HepG2 (cell line): ENCODE results near the gene USP2. TPM values are rescaled to one million over a fixed set of nuclear protein-coding genes. Genes with fewer than 3 reads are reported as not detected.

Source experiments
- ATAC-seq: fragments of 200-7000 bp; cut with Tn5 transposase; 3 replicates; pipeline ENCODE4 v1.9.1; 2020; ENCODE audit warnings: mild to moderate bottlenecking, moderate library complexity
- BruUV-seq: library from RNA; stranded (reverse); fragments of 400-500 nt; replicated peaks from 2 replicates; lab custom pipeline; 2021; lab: Mats Ljungman, UMichigan
- CTCF ChIA-PET: fragments of 300-600 bp; formaldehyde crosslinking; extraction: SDS; loops from one replicate; lab custom pipeline; 2021; ENCODE audit warnings: low total read pairs, inconsistent platforms, low intra/inter-chr PET ratio; lab: Yijun Ruan, JAX
- POLR2A ChIA-PET: fragments of 350-600 bp; sonication (Branson Sonifier 250); formaldehyde crosslinking; loops from one replicate; lab custom pipeline; 2020; ENCODE audit warnings: antibody characterized with exemption, inconsistent platforms; lab: Yijun Ruan, JAX
- DNase-seq: peaks from one replicate; pipeline ENCODE4 v3.0.0-alpha.2; 2015; ENCODE audit warnings: low spot score
- FAIRE-seq: peaks from 3 replicates; lab custom pipeline; 2011; peaks lifted over from hg19 to GRCh38; lab: Jason Lieb, UNC
- H2AFZ ChIP-seq: one replicate; pipeline ENCODE4 v1.6.1; 2011; ENCODE audit warnings: low read length, inconsistent platforms
- H3K27ac ChIP-seq: fragments of 300-600 bp; 3 replicates; pipeline ENCODE4 v1.8.0; 2011; ENCODE audit warnings: mixed run types, mild to moderate bottlenecking, mixed read lengths, low read length, inconsistent platforms; ENCODE audit not compliant: insufficient read depth; ENCODE audit errors: extremely low read length
- H3K27me3 ChIP-seq, 2 experiments: fragments of 200-600 bp in 1 of 2; 2 replicates in 1 of 2; 3 replicates in 1 of 2; pipeline versions ENCODE4 v1.6.0 to v1.8.0; 2011; ENCODE audit warnings: low read length in 2 of 2, mild to moderate bottlenecking in 2 of 2, moderate library complexity in 2 of 2, inconsistent platforms in 1 of 2; ENCODE audit not compliant: insufficient read depth in 2 of 2, control insufficient read depth in 1 of 2
- H3K36me3 ChIP-seq, 2 experiments: fragments of 200-600 bp in 1 of 2; replicated peaks in 1 of 2; 2 replicates in 1 of 2; 3 replicates in 1 of 2; pipeline versions ENCODE4 v1.5.1 to v1.8.0; 2011; ENCODE audit warnings: low read length in 2 of 2, inconsistent platforms in 1 of 2; ENCODE audit not compliant: insufficient read depth in 2 of 2, control insufficient read depth in 1 of 2
- H3K4me1 ChIP-seq: 2 replicates; pipeline ENCODE4 v1.5.1; 2012; ENCODE audit warnings: low read length, inconsistent platforms; ENCODE audit not compliant: insufficient read depth
- H3K4me2 ChIP-seq: 2 replicates; pipeline ENCODE4 v1.6.0; 2011; ENCODE audit warnings: low read depth, low read length, inconsistent platforms
- H3K4me3 ChIP-seq, 3 experiments: fragments of 200-600 bp in 1 of 3; sonication (generic), shearing (Covaris generic) in 1 of 3; replicated peaks in 1 of 3; 2 replicates each; pipeline ENCODE4 v1.5.1; 2011 to 2016; ENCODE audit warnings: low read length in 3 of 3, inconsistent platforms in 2 of 3, low read depth in 2 of 3, mild to moderate bottlenecking in 2 of 3, control low read depth in 1 of 3, mixed read lengths in 1 of 3; ENCODE audit not compliant: insufficient read depth in 1 of 3
- H3K79me2 ChIP-seq: one replicate; pipeline ENCODE4 v1.6.1; 2011; ENCODE audit warnings: low read length, inconsistent platforms; ENCODE audit not compliant: insufficient read depth
- H3K9ac ChIP-seq: 2 replicates; pipeline ENCODE4 v1.6.0; 2011; ENCODE audit warnings: mild to moderate bottlenecking, low read depth, low read length, inconsistent platforms; ENCODE audit not compliant: insufficient read depth
- H3K9me3 ChIP-seq: 2 replicates; pipeline ENCODE4 v1.5.1; 2012; ENCODE audit warnings: mild to moderate bottlenecking, low read length
- H4K20me1 ChIP-seq: 2 replicates; pipeline ENCODE4 v1.6.0; 2011; ENCODE audit warnings: inconsistent platforms, mild to moderate bottlenecking, low read length, moderate library complexity; ENCODE audit not compliant: insufficient read depth
- AGO2 ChIP-seq: fragments of 200-400 bp; formaldehyde crosslinking; optimal IDR thresholded peaks from 2 replicates; pipeline ENCODE3; 2017; ENCODE audit warnings: mild to moderate bottlenecking, low read depth, low read length, moderate library complexity
- DR1 ChIP-seq: sonication (generic); formaldehyde crosslinking; IDR thresholded peaks from 2 replicates; pipeline ENCODE4 v1.8.0; 2021; ENCODE audit warnings: mild to moderate bottlenecking, missing genetic modification reagents, inconsistent platforms
- ESRRA ChIP-seq: sonication (generic); formaldehyde crosslinking; IDR thresholded peaks from 2 replicates; pipeline ENCODE4 v1.5.1; 2020; ENCODE audit warnings: mild to moderate bottlenecking, low read depth, missing genetic modification reagents
- GLI4 ChIP-seq: sonication (generic); formaldehyde crosslinking; IDR thresholded peaks from 2 replicates; pipeline ENCODE4 v1.5.1; 2020; ENCODE audit warnings: missing genetic modification reagents, mild to moderate bottlenecking, moderate library complexity, borderline replicate concordance
- GTF2F1 ChIP-seq: fragments of 150-350 bp; IDR thresholded peaks from 2 replicates; pipeline ENCODE4 v1.6.1; 2014; ENCODE audit warnings: low read length
- HOXA5 ChIP-seq: sonication (generic); formaldehyde crosslinking; IDR thresholded peaks from 2 replicates; pipeline ENCODE4 v1.4.0; 2020; ENCODE audit warnings: missing genetic modification reagents
- JUN ChIP-seq: sonication (generic); formaldehyde crosslinking; IDR thresholded peaks from 2 replicates; pipeline ENCODE4 v1.4.0; 2020; ENCODE audit warnings: mild to moderate bottlenecking, missing genetic modification reagents
- MED13 ChIP-seq: sonication (generic); formaldehyde crosslinking; IDR thresholded peaks from 2 replicates; pipeline ENCODE4 v1.5.0; 2020; ENCODE audit warnings: missing genetic modification reagents
- MIER2 ChIP-seq: IDR thresholded peaks from 2 replicates; pipeline ENCODE4 v1.6.1; 2016; ENCODE audit warnings: missing biosample characterization, missing genetic modification reagents
- RBM39 ChIP-seq: fragments of 200-400 bp; formaldehyde crosslinking; IDR thresholded peaks from one replicate; pipeline ENCODE4 v1.6.1; 2018; ENCODE audit warnings: antibody characterized with exemption, mild to moderate bottlenecking, low read depth, low read length; ENCODE audit not compliant: poor library complexity, severe bottlenecking
- ZNF232 ChIP-seq: sonication (generic); formaldehyde crosslinking; IDR thresholded peaks from 2 replicates; pipeline ENCODE4 v1.4.0; 2020; ENCODE audit warnings: missing genetic modification reagents, borderline replicate concordance
- ZNF33B ChIP-seq: sonication (generic); formaldehyde crosslinking; IDR thresholded peaks from 2 replicates; pipeline ENCODE4 v1.5.1; 2020; ENCODE audit warnings: mild to moderate bottlenecking, missing genetic modification reagents
- ZNF383 ChIP-seq: sonication (generic); formaldehyde crosslinking; IDR thresholded peaks from 2 replicates; pipeline ENCODE4 v1.4.0; 2020; ENCODE audit warnings: missing genetic modification reagents, mild to moderate bottlenecking, borderline replicate concordance
- ZNF460 ChIP-seq: sonication (generic); formaldehyde crosslinking; IDR thresholded peaks from 2 replicates; pipeline ENCODE4 v1.5.1; 2020; ENCODE audit warnings: missing genetic modification reagents, mild to moderate bottlenecking, borderline replicate concordance
- WGBS: methylation state at CpG from one replicate; pipeline ENCODE4 v1.1.6; 2017; ENCODE audit warnings: low lambda C conversion rate; 5-methylcytosine and 5-hydroxymethylcytosine counted together
- in situ Hi-C: cut with HindIII; loops from 2 replicates; pipeline ENCODE4 v1.10.0; 2017; ENCODE audit warnings: low pct_unique_long_range_greater_than_20kb; ENCODE audit not compliant: extremely low pct_ligation_motif_present
- intact Hi-C: fragments of 100-400 bp; cut with micrococcal nuclease; formaldehyde crosslinking; loops from one replicate; pipeline ENCODE4 v1.10.0; 2022; ENCODE audit not compliant: unreplicated experiment
- polyA plus RNA-seq, 8 experiments: library from polyadenylated mRNA; depleted of rRNA in 3 of 8; stranded (reverse) in 7 of 8; unstranded in 1 of 8; fragments of >200 nt; fragmentation: Illumina TruSeq in 4 of 8; extraction: Trizol in 4 of 8; gene quantifications; 2 replicates each; pipeline versions ENCODE4 v1.2.1 to v1.2.3, GENCODE V29; 2011 to 2016; ENCODE audit warnings: low read depth in 4 of 8, missing spikeins in 1 of 8, mixed read lengths in 1 of 8; ENCODE audit not compliant: insufficient read depth in 1 of 8
- total RNA-seq, 5 experiments: library from RNA; depleted of rRNA; stranded (reverse); fragments of >200 nt; fragmentation: Illumina TruSeq; extraction: Trizol; gene quantifications; 2 replicates each; pipeline ENCODE4 v1.2.3, GENCODE V29; 2016; ENCODE audit warnings: low read depth in 1 of 5
- TF ChIP-seq, protein P1 (sequence below): sonication (generic); formaldehyde crosslinking; IDR thresholded peaks from 2 replicates; pipeline ENCODE4 v1.9.0; 2021; ENCODE audit warnings: missing genetic modification reagents, borderline replicate concordance
- TF ChIP-seq, protein P2 (sequence below): sonication (generic); formaldehyde crosslinking; IDR thresholded peaks from 2 replicates; pipeline ENCODE4 v1.4.0; 2020; ENCODE audit warnings: mild to moderate bottlenecking, missing genetic modification reagents
- TF ChIP-seq, protein P3 (sequence below): sonication (generic); formaldehyde crosslinking; IDR thresholded peaks from 2 replicates; pipeline ENCODE4 v1.5.1; 2020; ENCODE audit warnings: mild to moderate bottlenecking, moderate library complexity, missing genetic modification reagents

USP2 gene
- total and polyA plus RNA-seq, 2 of the 13 experiments (the other 11 are each of a cell fraction or from before 2014, with no cell fraction given) = 2.5 to 6.0 TPM

DNA sequence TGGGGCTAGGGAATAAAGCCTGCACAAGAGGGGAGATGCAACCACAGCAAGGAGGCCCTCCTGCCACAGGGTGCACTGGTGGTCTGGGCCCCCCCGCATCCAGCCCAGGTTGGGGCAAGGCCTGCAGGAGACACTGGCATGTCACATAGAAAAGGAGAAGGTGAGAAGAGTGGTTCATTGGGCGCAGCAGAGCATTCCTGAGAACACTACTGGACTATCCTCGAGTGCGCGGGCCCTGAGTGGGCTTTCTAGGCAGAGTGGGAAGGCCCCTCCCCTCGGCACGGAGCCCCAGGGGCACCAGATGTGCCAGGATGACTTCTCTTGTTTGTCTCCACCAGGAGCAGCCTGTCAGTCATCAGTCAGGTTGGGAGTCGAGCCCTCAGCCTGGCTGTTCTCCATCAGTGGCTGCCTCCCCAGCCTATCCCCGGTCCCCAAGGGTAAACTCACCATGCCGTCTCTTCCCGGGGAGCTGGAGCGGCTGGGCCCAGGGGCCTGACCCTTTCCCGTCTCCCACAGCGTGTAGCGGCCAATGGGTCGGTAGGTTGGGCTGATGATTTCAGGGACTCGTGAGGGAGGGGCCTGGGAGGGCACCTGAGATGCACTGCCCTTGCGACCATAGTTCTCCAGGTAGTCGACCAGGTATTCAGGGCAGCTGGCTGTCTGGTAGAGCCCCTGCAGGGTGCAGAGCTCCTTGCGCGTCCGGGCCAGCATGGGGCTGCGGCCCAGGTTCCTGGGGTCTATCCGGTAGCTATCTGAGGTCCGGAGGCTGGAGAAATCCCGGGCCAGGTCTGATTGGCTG, 9.0 kb downstream of the USP2 start:
- Histone ChIP-seq H4K20me1 (no peaks in the 10 kb centered on the region), H3K9ac (no peak overlapping the region), H2AFZ (no peak overlapping the region), H3K4me3 (peak overlapping the region in 1 of 3 experiments; percentile 41; a peak in 1 of 6 replicates), H3K79me2 (peaks cover 30% of the 10 kb centered on the region), H3K4me2 (peak overlapping the region; percentile 28), H3K27me3 (no peaks in the 10 kb centered on the region), H3K36me3 (no peaks in the 10 kb centered on the region), H3K27ac (no peak overlapping the region), H3K4me1 (peaks cover 100% of the 10 kb centered on the region), H3K9me3 (no peaks in the 10 kb centered on the region)
- no peak for ATAC-seq
- no peak for FAIRE-seq
- WGBS = 95% methylated on average over 17 of the region's 26 CpGs
- CTCF ChIA-PET = no interaction called here
- intact Hi-C loops (no loop called here), in situ Hi-C loops (loop anchor here (5.0 kb wide), 1 partner anchor 35 kb away; no protein-coding TSS in a partner anchor)
- BruUV-seq = no TSS peak
- TF ChIP-seq DR1 (CRISPR knock-in tag) = no peak
- TF ChIP-seq, protein P1, sequence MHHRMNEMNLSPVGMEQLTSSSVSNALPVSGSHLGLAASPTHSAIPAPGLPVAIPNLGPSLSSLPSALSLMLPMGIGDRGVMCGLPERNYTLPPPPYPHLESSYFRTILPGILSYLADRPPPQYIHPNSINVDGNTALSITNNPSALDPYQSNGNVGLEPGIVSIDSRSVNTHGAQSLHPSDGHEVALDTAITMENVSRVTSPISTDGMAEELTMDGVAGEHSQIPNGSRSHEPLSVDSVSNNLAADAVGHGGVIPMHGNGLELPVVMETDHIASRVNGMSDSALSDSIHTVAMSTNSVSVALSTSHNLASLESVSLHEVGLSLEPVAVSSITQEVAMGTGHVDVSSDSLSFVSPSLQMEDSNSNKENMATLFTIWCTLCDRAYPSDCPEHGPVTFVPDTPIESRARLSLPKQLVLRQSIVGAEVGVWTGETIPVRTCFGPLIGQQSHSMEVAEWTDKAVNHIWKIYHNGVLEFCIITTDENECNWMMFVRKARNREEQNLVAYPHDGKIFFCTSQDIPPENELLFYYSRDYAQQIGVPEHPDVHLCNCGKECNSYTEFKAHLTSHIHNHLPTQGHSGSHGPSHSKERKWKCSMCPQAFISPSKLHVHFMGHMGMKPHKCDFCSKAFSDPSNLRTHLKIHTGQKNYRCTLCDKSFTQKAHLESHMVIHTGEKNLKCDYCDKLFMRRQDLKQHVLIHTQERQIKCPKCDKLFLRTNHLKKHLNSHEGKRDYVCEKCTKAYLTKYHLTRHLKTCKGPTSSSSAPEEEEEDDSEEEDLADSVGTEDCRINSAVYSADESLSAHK (CRISPR knock-in tag) = no peak
- TF ChIP-seq, protein P2, sequence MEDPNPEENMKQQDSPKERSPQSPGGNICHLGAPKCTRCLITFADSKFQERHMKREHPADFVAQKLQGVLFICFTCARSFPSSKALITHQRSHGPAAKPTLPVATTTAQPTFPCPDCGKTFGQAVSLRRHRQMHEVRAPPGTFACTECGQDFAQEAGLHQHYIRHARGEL = no peak
- TF ChIP-seq RBM39 = peak; percentile 16
- TF ChIP-seq MED13 (CRISPR knock-in tag) = no peak
- no peak for TF ChIP-seq MIER2
- TF ChIP-seq ZNF460 (CRISPR knock-in tag) = no peak
- TF ChIP-seq, protein P3, sequence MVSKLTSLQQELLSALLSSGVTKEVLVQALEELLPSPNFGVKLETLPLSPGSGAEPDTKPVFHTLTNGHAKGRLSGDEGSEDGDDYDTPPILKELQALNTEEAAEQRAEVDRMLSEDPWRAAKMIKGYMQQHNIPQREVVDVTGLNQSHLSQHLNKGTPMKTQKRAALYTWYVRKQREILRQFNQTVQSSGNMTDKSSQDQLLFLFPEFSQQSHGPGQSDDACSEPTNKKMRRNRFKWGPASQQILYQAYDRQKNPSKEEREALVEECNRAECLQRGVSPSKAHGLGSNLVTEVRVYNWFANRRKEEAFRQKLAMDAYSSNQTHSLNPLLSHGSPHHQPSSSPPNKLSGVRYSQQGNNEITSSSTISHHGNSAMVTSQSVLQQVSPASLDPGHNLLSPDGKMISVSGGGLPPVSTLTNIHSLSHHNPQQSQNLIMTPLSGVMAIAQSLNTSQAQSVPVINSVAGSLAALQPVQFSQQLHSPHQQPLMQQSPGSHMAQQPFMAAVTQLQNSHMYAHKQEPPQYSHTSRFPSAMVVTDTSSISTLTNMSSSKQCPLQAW (CRISPR knock-in tag) = 0 out of 2 replicates have a peak, but pooled peaks have one; percentile 15
- no peak for TF ChIP-seq GTF2F1
- TF ChIP-seq ZNF383 (CRISPR knock-in tag) = no peak
- no peak for TF ChIP-seq ZNF33B (CRISPR knock-in tag)
- TF ChIP-seq ZNF232 (CRISPR knock-in tag) = no peak
- TF ChIP-seq ESRRA (CRISPR knock-in tag) = no peak
- TF ChIP-seq GLI4 (CRISPR knock-in tag) = no peak
- no peak for TF ChIP-seq JUN (CRISPR knock-in tag)
- no peak for TF ChIP-seq HOXA5 (CRISPR knock-in tag)
- TF ChIP-seq AGO2 = peak; percentile 76
- POLR2A ChIA-PET = interaction anchor here (0.9 to 2.6 kb wide), 3 partner anchors 8 to 204 kb away, joined by 3 to 25 read pairs (median 12); partner anchors contain the start of genes NLRX1 and USP2
- DNase-seq = no peak
